Measurements from ENCODE around the gene ATP8A2.
"Not testable (repeated sequence)": the region's sequence is repeated elsewhere in the genome, so short reads cannot be mapped to it uniquely, and the experiment has no call there.

Gene ATP8A2

DNA sequence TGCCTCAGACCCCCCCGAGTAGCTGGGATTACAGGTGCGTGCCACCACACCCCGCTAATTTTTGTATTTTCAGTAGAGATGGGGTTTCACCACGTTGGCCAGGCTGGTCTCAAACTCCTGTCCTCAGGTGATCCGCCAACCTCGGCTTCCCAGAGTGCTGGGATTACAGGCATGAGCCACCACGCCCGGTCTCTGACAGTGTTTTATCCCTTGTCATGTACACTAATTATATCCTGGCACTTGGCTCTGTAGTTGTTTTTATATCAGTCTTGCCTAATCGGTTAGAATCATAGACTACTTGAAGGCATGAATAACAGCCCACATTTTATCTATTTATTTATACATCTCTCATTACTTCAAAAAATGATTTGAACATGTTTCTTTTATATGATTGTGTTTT is 455.4 kb downstream of the ATP8A2 start:
- H3K4me3 ChIP-seq, H3K27ac ChIP-seq: not testable (repeated sequence)

DNA sequence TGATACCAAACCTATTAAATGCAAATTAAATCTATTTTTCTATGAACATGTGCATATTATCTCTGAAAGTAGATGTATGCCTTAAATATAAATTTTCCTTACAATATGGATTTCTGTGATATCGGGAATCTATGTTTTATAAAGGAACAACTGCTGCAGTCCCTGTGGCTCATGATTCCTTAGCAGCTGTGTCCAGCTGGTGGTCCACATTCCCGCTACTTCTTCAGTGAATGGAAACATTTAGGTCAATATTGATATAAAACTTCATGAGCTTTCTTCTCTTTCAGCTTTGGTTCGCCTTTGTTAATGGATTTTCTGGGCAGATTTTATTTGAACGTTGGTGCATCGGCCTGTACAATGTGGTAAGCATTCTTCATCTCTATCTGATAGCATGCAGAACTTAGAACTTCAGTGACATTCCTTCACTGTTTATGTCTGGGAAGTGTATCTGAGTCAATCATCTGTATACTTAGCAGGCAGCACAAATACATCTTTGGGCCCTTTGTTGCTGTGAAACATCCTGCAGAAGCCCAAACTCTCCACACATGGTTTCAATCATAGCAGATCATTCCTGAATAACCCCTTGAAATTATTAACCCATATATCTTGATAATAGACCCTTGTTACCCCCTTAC is 456.2 kb downstream of the ATP8A2 start:
- H3K4me3 ChIP-seq: no peak overlapping the region
- no peak overlapping the region for H3K27ac ChIP-seq

- Histone ChIP-seq H3K27ac (no peak overlapping the region), H3K4me3 (no peak overlapping the region)
These were observed 462.0 kb downstream of the ATP8A2 start for GRCh38 chr13:25833761-25834160.

- Histone ChIP-seq H3K4me3 (no peak overlapping the region), H3K27ac (peak overlapping the region in 4 of 21 experiments; percentile 13 to 59 (median 35))
These were observed 465.0 kb downstream of the ATP8A2 start for GRCh38 chr13:25836574-25837336.

- Histone ChIP-seq H3K27ac (no peak overlapping the region), H3K4me3 (no peak overlapping the region)
These were observed 467.6 kb downstream of the ATP8A2 start for GRCh38 chr13:25839371-25839770.

DNA sequence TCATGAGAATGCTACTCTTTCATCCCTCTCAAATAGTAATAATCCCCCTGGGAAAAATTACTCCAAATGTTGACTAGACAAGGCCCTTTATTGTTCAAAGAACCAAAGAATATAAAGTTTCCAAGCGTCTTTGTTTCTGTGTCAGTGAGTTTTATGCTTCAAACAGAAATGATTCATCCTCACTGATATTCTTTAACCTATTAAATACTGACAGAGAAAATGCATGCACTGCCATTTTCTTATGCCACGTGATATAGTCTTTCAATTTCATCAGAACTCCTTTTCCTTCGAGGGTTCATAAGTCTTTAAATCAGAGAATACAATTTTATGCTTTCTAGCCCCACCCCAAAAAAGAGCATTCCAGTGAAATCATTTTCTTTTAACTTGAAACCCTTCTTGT is 468.5 kb downstream of the ATP8A2 start:
- H3K27ac ChIP-seq: no peak overlapping the region

GRCh38 chr13:25840931-25841330 is 469.2 kb downstream of the ATP8A2 start:
- no peak overlapping the region for H3K27ac ChIP-seq
- H3K4me3 ChIP-seq: no peak overlapping the region

More for the DNA sequence above, 468.5 kb downstream of the ATP8A2 start:
- no peak overlapping the region for H3K4me3 ChIP-seq

DNA sequence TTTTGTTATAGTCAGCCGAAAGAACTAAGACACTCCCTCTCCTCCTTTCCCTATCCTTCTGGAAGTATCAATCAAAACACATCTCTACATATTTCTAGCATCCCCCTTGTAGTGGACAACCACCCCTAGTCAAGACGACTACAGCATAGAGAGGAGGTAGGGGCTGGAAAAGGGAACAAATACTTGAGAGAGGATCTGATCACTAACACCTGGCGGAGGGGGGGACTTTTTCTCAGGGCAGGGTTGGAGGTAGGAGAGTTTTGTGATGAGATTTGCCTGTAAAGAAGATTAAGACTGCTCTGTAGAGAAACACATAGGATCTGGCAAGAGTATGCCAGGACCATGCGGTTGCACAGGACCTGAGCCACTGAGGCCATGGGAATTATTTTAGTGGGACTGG is 471.9 kb downstream of the ATP8A2 start:
- H3K27ac ChIP-seq: no peak overlapping the region

GRCh38 chr13:25844559-25845434 is 473.0 kb downstream of the ATP8A2 start:
- no peak overlapping the region for H3K4me3 ChIP-seq
- no peak overlapping the region for H3K27ac ChIP-seq

More for the DNA sequence above, 471.9 kb downstream of the ATP8A2 start:
- H3K4me3 ChIP-seq: no peak overlapping the region

DNA sequence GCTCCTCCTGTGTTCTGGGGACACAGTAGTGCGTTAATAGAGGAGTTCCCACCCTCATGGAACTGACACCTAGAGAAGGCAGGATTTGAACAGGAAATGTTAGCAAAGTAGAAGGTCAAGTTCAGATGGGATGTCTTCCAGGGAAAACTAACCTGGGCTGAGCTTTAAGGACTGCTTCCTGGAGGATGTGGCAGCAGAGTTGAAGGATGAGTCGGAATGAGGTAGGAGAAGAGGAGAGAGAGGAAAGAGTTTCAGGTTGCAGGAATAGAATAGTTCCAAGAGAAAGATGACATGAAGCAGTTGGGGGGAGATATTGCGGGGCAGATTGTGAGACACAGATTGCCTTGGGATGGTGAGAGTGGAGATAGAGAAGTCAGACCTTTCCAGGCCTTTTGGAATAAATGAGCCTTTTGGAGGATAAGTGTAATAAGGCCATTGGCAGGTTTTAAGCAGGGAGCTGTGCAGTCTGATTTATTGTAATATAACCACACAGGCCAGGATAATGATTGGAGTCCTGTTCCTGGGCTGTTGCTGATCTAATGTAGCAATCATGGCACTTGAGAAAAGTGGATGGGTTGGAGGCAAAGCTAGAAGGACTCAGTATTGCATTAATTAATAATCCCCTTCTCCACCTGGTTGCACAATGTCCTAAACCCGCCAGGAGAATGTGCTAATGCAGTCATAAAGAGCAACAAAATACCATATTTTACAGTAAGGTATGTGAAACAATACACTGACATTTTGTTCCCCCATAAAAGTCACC is 474.6 kb downstream of the ATP8A2 start:
- Histone ChIP-seq H3K27ac (peak overlapping the region in 4 of 21 experiments; percentile 26 to 70 (median 39)), H3K4me3 (no peak overlapping the region)

- H3K4me3 ChIP-seq: no peak overlapping the region
- H3K27ac ChIP-seq: peak overlapping the region in 4 of 21 experiments; percentile 26 to 70 (median 39)
These were observed 475.4 kb downstream of the ATP8A2 start for GRCh38 chr13:25847145-25847544.

- Histone ChIP-seq H3K4me3 (no peak overlapping the region), H3K27ac (peak overlapping the region in 2 of 21 experiments; percentile 8 to 70)
These were observed 476.2 kb downstream of the ATP8A2 start for GRCh38 chr13:25847635-25848626.

GRCh38 chr13:25848812-25849745 is 477.3 kb downstream of the ATP8A2 start:
- Histone ChIP-seq H3K27ac (no peak overlapping the region), H3K4me3 (no peak overlapping the region)

GRCh38 chr13:25857830-25858229 is 486.1 kb downstream of the ATP8A2 start:
- Histone ChIP-seq H3K27ac (no peak overlapping the region), H3K4me3 (no peak overlapping the region)

DNA sequence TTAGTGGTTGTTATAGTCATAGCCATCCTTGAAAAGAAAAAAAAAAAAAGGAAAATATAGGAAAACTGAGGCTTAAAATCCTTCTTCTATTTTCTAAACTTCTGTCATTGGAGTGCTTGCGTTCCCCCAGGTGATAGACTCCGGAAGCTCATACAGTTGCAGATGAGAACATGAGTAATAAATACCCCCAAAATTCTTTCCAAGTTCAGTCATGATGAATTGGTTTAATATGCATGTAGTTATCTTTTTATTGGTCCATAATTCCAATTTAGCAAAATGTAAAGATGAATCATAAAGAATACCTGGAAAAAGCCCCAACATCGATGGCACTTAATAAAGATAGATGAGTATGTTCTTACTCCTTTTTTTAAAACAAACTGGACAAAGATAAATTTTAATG is 487.8 kb downstream of the ATP8A2 start:
- Histone ChIP-seq H3K4me3 (no peak overlapping the region), H3K27ac (no peak overlapping the region)

- Histone ChIP-seq H3K27ac (peak overlapping the region in 1 of 21 experiments; percentile 25), H3K4me3 (no peak overlapping the region)
These were observed 488.5 kb downstream of the ATP8A2 start for GRCh38 chr13:25860265-25860664.

DNA sequence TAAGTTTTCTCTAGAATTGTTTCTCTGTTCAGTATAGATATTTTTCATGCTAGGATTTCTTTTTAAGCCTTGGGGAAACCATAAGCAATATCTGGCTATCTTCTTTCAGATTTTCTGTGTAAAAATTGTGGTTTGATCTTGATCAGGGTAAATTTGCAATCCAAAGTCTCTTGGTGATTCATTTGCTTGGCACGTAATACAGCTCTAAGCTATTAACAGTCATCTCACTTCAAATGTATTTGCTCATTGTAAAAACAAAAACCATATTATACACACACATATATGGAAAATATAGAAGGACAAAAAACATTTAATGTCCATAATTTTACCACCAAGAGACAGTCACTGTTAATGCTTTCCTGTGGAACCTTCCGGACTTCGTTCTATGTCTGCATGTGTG is 489.1 kb downstream of the ATP8A2 start:
- H3K4me3 ChIP-seq: no peak overlapping the region

More for the DNA sequence above, 489.1 kb downstream of the ATP8A2 start:
- peak overlapping the region in 1 of 21 experiments; percentile 25 for H3K27ac ChIP-seq
